ENCODE results near the gene JAG2.

GRCh38 chr14:105154476-105154871, 14.1 kb downstream of the JAG2 start:
- TF ChIP-seq CTCF (IDR thresholded peaks at IDR 0.05) (no peak), POLR2A (IDR thresholded peaks at IDR 0.05) (no peak)

All from testis (tissue), 2 donors.